ENCODE data around the gene NAA38. TPM values are rescaled to one million over a fixed set of nuclear protein-coding genes. Genes with fewer than 3 reads are reported as not detected.

The NAA38 gene
- total and polyA plus RNA-seq, 2 experiments from 2014 or later, result 17.1 to 74.8 TPM

DNA sequence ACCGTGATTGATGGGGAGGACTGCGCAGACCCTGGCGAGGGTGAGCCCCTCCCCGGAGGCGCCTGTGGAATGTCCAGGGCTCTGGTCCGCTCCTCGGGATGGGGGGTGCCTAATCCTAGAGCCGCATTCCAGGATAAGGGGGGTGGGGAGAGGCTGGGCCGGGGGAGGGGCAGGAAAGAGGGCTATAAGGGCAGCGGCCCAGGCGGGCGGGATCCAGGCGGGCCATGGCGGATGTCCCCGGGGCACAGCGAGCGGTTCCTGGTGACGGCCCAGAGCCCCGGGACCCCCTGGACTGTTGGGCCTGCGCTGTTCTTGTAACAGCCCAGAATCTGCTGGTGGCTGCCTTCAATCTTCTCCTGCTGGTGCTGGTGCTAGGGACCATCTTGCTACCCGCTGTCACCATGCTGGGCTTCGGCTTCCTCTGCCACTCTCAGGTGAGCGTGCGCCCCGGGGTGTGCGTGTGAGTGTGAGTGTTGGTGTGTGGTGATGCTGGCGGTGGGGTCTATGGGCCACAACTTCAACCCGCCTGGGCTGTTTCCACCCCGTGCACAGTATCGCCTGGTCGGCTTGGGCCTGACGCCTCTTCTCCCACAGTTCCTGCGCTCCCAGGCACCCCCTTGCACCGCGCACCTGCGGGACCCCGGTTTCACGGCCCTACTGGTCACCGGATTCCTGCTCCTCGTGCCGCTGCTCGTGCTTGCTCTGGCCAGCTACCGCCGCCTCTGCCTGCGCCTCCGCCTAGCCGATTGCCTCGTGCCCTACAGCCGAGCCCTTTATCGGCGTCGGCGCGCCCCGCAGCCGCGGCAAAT, 2.3 kb downstream of the NAA38 start, which contains the start of gene TMEM88:
TSS of gene TMEM88 (plus strand) at position 216 of the 809 bp plus-strand sequence. CDS start at position 225, 9 bp downstream.
- Histone ChIP-seq H3K4me1 (ENCODE audit: insufficient read depth) (peaks cover 43% of the 10 kb centered on the region), H3K4me3 (peak within 1 kb of the TSS; percentile 55), H3K4me2 (peak within 1 kb of the TSS; percentile 89), H4K20me1 (replicated peaks; ENCODE audit: insufficient read depth) (peaks cover 7% of the 10 kb centered on the region), H3F3A (replicated peaks; ENCODE audit: low read depth) (peaks cover 21% of the 10 kb centered on the region; the same call in 1 of the 2 replicates), H3K27ac (ENCODE audit: low read depth) (no peak within 1 kb of the TSS), H3K27me3 (ENCODE audit: insufficient read depth) (peaks cover 67% of the 10 kb centered on the region), H3K36me3 (ENCODE audit: insufficient read depth) (no peaks in the 10 kb centered on the region; the same call in 1 of the 2 replicates), H3K79me2 (replicated peaks; ENCODE audit: insufficient read depth) (peaks cover 7% of the 10 kb centered on the region), H3K9me2 (ENCODE audit: insufficient read depth) (no peaks in the 10 kb centered on the region), H2AFZ (no peak within 1 kb of the TSS)
- peak; percentile 83 for DNase-seq (ENCODE audit: low spot score)
- Mint-ChIP-seq H3K36me3 (ENCODE audit: low read depth) (no peaks in the 10 kb centered on the region; the same call in 1 of the 3 replicates), H3K4me3 (peak within 1 kb of the TSS; percentile 71), H3K9me3 (no peaks in the 10 kb centered on the region; the same call in 2 of the 3 replicates), H3K27me3 (ENCODE audit: insufficient read depth, low read depth, poor library complexity) (peaks cover 24% of the 10 kb centered on the region), H3K27ac (no peak within 1 kb of the TSS), H3K4me1 (peaks cover 33% of the 10 kb centered on the region)
- peak; percentile 67 for TF ChIP-seq EZH2 (IDR thresholded peaks at IDR 0.05; ENCODE audit: low read depth, unreplicated experiment)
- TF ChIP-seq ZNF331 (CRISPR knock-in tag; IDR thresholded peaks at IDR 0.05; ENCODE audit: low read depth), result no peak
- ATAC-seq, result peak; percentile 1; the same call in 2 of the 3 replicates

DNA sequence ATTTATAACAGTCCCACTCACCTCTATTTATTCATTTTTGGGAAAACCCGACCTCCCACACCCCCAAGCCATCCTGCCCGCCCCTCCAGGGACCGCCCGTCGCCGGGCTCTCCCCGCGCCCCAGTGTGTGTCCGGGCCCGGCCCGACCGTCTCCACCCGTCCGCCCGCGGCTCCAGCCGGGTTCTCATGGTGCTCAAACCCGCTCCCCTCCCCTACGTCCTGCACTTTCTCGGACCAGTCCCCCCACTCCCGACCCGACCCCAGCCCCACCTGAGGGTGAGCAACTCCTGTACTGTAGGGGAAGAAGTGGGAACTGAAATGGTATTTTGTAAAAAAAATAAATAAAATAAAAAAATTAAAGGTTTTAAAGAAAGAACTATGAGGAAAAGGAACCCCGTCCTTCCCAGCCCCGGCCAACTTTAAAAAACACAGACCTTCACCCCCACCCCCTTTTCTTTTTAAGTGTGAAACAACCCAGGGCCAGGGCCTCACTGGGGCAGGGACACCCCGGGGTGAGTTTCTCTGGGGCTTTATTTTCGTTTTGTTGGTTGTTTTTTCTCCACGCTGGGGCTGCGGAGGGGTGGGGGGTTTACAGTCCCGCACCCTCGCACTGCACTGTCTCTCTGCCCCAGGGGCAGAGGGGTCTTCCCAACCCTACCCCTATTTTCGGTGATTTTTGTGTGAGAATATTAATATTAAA, 3.1 kb downstream of the NAA38 start:
- H3K36me3 ChIP-seq (ENCODE audit: insufficient read depth), result no peaks in the 10 kb centered on the region; the same call in 1 of the 2 replicates
- DNase-seq (ENCODE audit: low spot score) (no peak), ATAC-seq (no peak)
- TF ChIP-seq STAT1 (IDR thresholded peaks at IDR 0.05; ENCODE audit: unreplicated experiment), result no peak
- peak; percentile 28 for TF ChIP-seq EZH2 (IDR thresholded peaks at IDR 0.05; ENCODE audit: low read depth, unreplicated experiment)
- no peak for TF ChIP-seq CREB1 (CRISPR knock-in tag; IDR thresholded peaks at IDR 0.05; ENCODE audit: low read depth)
- peaks cover 21% of the 10 kb centered on the region; the same call in 1 of the 2 replicates for H3F3A ChIP-seq (replicated peaks; ENCODE audit: low read depth)
- no peaks in the 10 kb centered on the region; the same call in 2 of the 3 replicates for H3K9me3 Mint-ChIP-seq
- H4K20me1 ChIP-seq (replicated peaks; ENCODE audit: insufficient read depth), result no peaks in the 10 kb centered on the region; the same call in 1 of the 2 replicates
- peaks cover 7% of the 10 kb centered on the region for H3K79me2 ChIP-seq (replicated peaks; ENCODE audit: insufficient read depth)
- H3K9me2 ChIP-seq (ENCODE audit: insufficient read depth), result no peaks in the 10 kb centered on the region
- H3K4me3 Mint-ChIP-seq, result peak overlapping the region; percentile 71
- no peak overlapping the region for H2AFZ ChIP-seq
- H3K4me3 ChIP-seq, result peak overlapping the region; percentile 55
- H3K4me2 ChIP-seq, result peak overlapping the region; percentile 89
- H3K27me3 Mint-ChIP-seq (ENCODE audit: insufficient read depth, low read depth, poor library complexity), result peaks cover 27% of the 10 kb centered on the region
- peaks cover 45% of the 10 kb centered on the region for H3K4me1 ChIP-seq (ENCODE audit: insufficient read depth)
- no peaks in the 10 kb centered on the region; the same call in 2 of the 3 replicates for H3K36me3 Mint-ChIP-seq (ENCODE audit: low read depth)
- peaks cover 32% of the 10 kb centered on the region for H3K4me1 Mint-ChIP-seq
- no peak overlapping the region for H3K27ac ChIP-seq (ENCODE audit: low read depth)
- no peak overlapping the region for H3K27ac Mint-ChIP-seq
- H3K27me3 ChIP-seq (ENCODE audit: insufficient read depth), result peaks cover 75% of the 10 kb centered on the region

DNA sequence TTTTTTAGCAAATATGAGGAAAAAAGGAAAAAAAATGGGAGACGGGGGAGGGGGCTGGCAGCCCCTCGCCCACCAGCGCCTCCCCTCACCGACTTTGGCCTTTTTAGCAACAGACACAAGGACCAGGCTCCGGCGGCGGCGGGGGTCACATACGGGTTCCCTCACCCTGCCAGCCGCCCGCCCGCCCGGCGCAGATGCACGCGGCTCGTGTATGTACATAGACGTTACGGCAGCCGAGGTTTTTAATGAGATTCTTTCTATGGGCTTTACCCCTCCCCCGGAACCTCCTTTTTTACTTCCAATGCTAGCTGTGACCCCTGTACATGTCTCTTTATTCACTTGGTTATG, 3.7 kb downstream of the NAA38 start:
- Histone ChIP-seq H3K27me3 (ENCODE audit: insufficient read depth) (peaks cover 79% of the 10 kb centered on the region), H3F3A (replicated peaks; ENCODE audit: low read depth) (peaks cover 19% of the 10 kb centered on the region; the same call in 1 of the 2 replicates), H2AFZ (no peak overlapping the region), H3K9me2 (ENCODE audit: insufficient read depth) (no peaks in the 10 kb centered on the region), H3K79me2 (replicated peaks; ENCODE audit: insufficient read depth) (peaks cover 1% of the 10 kb centered on the region; the same call in 1 of the 2 replicates), H3K4me1 (ENCODE audit: insufficient read depth) (peaks cover 40% of the 10 kb centered on the region), H3K4me2 (peak overlapping the region; percentile 89), H3K27ac (ENCODE audit: low read depth) (no peak overlapping the region), H3K36me3 (ENCODE audit: insufficient read depth) (no peaks in the 10 kb centered on the region; the same call in 1 of the 2 replicates), H4K20me1 (replicated peaks; ENCODE audit: insufficient read depth) (no peaks in the 10 kb centered on the region; the same call in 1 of the 2 replicates), H3K4me3 (peak overlapping the region; percentile 55)
- Mint-ChIP-seq H3K36me3 (ENCODE audit: low read depth) (no peaks in the 10 kb centered on the region; the same call in 2 of the 3 replicates), H3K27ac (no peak overlapping the region), H3K4me3 (peak overlapping the region; percentile 71), H3K27me3 (ENCODE audit: insufficient read depth, low read depth, poor library complexity) (peaks cover 27% of the 10 kb centered on the region), H3K4me1 (peaks cover 27% of the 10 kb centered on the region), H3K9me3 (no peaks in the 10 kb centered on the region; the same call in 2 of the 3 replicates)
- no peak for TF ChIP-seq STAT1 (IDR thresholded peaks at IDR 0.05; ENCODE audit: unreplicated experiment)
- TF ChIP-seq CREB1 (CRISPR knock-in tag; IDR thresholded peaks at IDR 0.05; ENCODE audit: low read depth), result no peak
- TF ChIP-seq JUNB (IDR thresholded peaks at IDR 0.05; ENCODE audit: unreplicated experiment), result no peak
- TF ChIP-seq, protein P1, sequence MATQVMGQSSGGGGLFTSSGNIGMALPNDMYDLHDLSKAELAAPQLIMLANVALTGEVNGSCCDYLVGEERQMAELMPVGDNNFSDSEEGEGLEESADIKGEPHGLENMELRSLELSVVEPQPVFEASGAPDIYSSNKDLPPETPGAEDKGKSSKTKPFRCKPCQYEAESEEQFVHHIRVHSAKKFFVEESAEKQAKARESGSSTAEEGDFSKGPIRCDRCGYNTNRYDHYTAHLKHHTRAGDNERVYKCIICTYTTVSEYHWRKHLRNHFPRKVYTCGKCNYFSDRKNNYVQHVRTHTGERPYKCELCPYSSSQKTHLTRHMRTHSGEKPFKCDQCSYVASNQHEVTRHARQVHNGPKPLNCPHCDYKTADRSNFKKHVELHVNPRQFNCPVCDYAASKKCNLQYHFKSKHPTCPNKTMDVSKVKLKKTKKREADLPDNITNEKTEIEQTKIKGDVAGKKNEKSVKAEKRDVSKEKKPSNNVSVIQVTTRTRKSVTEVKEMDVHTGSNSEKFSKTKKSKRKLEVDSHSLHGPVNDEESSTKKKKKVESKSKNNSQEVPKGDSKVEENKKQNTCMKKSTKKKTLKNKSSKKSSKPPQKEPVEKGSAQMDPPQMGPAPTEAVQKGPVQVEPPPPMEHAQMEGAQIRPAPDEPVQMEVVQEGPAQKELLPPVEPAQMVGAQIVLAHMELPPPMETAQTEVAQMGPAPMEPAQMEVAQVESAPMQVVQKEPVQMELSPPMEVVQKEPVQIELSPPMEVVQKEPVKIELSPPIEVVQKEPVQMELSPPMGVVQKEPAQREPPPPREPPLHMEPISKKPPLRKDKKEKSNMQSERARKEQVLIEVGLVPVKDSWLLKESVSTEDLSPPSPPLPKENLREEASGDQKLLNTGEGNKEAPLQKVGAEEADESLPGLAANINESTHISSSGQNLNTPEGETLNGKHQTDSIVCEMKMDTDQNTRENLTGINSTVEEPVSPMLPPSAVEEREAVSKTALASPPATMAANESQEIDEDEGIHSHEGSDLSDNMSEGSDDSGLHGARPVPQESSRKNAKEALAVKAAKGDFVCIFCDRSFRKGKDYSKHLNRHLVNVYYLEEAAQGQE (IDR thresholded peaks at IDR 0.05; ENCODE audit: unreplicated experiment), result no peak
- no peak for TF ChIP-seq POLR2AphosphoS5 (IDR thresholded peaks at IDR 0.05; ENCODE audit: low read depth)
- TF ChIP-seq EZH2 (IDR thresholded peaks at IDR 0.05; ENCODE audit: low read depth, unreplicated experiment), result peak; percentile 69
- no peak for TF ChIP-seq NANOG (IDR thresholded peaks at IDR 0.05; ENCODE audit: borderline replicate concordance)
- TF ChIP-seq, protein P2, sequence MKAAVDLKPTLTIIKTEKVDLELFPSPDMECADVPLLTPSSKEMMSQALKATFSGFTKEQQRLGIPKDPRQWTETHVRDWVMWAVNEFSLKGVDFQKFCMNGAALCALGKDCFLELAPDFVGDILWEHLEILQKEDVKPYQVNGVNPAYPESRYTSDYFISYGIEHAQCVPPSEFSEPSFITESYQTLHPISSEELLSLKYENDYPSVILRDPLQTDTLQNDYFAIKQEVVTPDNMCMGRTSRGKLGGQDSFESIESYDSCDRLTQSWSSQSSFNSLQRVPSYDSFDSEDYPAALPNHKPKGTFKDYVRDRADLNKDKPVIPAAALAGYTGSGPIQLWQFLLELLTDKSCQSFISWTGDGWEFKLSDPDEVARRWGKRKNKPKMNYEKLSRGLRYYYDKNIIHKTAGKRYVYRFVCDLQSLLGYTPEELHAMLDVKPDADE (IDR thresholded peaks at IDR 0.05), result no peak
- peak; percentile 63 for DNase-seq (ENCODE audit: low spot score)
- no peak for ATAC-seq
